SH-SY5Y (cell line): ENCODE data around the gene ADAMTS2.

ENCODE experiments used
- GATA2 ChIP-seq: IDR thresholded peaks from 2 replicates; pipeline ENCODE4 v1.6.1; 2011; ENCODE audit warnings: mild to moderate bottlenecking, low read depth, low read length
- GATA3 ChIP-seq: IDR thresholded peaks from 2 replicates; pipeline ENCODE4 v1.6.1; 2011; ENCODE audit warnings: low read depth, mild to moderate bottlenecking, low read length, moderate library complexity

DNA sequence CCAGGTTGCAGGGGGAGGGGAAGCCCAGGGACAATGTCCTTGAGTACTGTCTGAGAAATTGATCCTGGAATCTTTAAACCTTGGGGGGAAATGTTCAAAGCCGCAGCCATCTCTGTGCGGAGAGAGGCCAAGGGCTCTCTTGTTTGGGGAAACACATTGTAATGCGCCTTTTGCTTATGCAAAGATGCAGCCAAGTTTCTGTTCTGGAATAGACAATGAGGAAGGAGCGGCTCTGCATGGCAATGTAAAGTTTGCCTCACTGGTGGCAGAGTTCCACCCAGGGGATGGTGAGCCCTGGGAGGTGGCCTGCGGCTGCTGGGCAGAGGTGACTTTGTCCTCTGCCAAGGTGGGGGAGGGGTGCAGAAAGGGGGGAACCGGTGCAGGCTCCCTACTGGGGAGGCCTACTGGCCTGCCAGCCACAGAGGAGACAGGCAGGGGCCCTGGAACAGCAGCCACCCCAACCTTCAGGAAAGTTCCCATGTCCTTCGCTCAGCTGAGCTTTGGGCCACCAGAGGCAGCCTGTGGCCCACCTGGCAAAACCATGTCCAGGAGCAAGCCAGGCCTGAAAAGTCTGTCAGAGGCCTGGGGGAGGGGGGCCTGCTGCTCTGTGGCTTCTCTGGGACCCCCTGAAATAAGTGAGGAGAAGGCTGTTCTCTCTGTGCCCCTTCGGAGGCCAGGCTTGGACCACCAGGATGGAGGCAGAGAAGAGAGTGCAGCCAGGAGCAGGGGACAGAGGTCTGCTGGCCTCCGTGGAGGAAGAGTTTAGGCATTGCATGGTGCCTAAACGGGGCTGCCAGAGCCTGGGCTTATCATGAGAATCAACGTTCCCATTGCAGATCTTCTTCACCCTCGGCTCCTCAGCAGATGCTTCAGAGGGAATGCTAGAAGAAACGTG is 157.3 kb downstream of the ADAMTS2 start:
- TF ChIP-seq GATA2 (no peak), GATA3 (no peak)
